ENCODE results near the gene COL4A1. TPM values are rescaled to one million over a fixed set of nuclear protein-coding genes. Genes with fewer than 3 reads are reported as not detected.

The COL4A1 gene
- polyA plus RNA-seq, 1 donor (not counting 4 experiments of a cell fraction or from before 2014, with no cell fraction given): 22.3 TPM

DNA sequence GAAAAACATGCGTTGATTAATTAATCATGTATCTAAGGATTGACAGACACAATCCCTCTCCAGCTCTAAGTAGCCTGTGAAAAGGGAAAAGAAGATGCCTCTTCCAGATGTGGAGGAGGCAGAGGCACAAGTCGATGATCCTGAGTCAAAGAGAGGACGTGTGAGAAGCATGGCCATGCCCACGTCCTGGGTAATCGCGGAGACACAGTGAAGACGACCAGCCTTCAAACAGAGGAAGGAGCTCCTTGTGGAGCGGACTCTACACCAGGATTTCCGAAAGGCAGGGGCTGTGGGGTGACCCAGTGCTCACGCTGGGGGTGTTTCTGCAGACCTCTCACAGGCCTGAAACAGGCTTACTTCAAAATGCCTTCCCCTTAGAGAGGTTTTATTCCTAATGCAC lies 70.5 kb downstream of the COL4A1 start:
- Histone ChIP-seq H3K36me3 (ENCODE audit: control insufficient read depth in 2 of 2, extremely low read depth in 1 of 2, insufficient read depth in 2 of 2, low read length in 2 of 2) (no peaks in the 10 kb centered on the region), H3K4me3 (ENCODE audit: control insufficient read depth in 2 of 3, extremely low read depth in 1 of 3, insufficient read depth in 2 of 3, low read depth in 1 of 3, low read length in 3 of 3) (no peak overlapping the region), H4K20me1 (ENCODE audit: control insufficient read depth, extremely low read depth, insufficient read depth, low read length) (no peaks in the 10 kb centered on the region), H3K27me3 (ENCODE audit: control insufficient read depth, extremely low read depth, insufficient read depth, low read length) (no peaks in the 10 kb centered on the region), H3K27ac (ENCODE audit: control insufficient read depth, insufficient read depth, low read length) (no peak overlapping the region), H3K4me1 (ENCODE audit: control insufficient read depth, extremely low read depth, insufficient read depth, low read length) (peaks cover 7% of the 10 kb centered on the region), H2AFZ (ENCODE audit: control insufficient read depth, low read length) (no peak overlapping the region), H3K79me2 (ENCODE audit: control insufficient read depth, insufficient read depth, low read length) (no peaks in the 10 kb centered on the region), H3K4me2 (ENCODE audit: control insufficient read depth, extremely low read depth, insufficient read depth, low read depth, low read length) (no peak overlapping the region), H3K9me1 (ENCODE audit: control insufficient read depth, extremely low read depth, insufficient read depth, low read length) (no peaks in the 10 kb centered on the region), H3K9me3 (ENCODE audit: control insufficient read depth, low read depth, low read length) (no peaks in the 10 kb centered on the region), H3K9ac (ENCODE audit: control insufficient read depth, extremely low read depth, insufficient read depth, low read length) (no peak overlapping the region)
- FAIRE-seq: no peak
- TF ChIP-seq EZH2 (IDR thresholded peaks at IDR 0.05; ENCODE audit: low read length): no peak
- TF ChIP-seq, protein P1, sequence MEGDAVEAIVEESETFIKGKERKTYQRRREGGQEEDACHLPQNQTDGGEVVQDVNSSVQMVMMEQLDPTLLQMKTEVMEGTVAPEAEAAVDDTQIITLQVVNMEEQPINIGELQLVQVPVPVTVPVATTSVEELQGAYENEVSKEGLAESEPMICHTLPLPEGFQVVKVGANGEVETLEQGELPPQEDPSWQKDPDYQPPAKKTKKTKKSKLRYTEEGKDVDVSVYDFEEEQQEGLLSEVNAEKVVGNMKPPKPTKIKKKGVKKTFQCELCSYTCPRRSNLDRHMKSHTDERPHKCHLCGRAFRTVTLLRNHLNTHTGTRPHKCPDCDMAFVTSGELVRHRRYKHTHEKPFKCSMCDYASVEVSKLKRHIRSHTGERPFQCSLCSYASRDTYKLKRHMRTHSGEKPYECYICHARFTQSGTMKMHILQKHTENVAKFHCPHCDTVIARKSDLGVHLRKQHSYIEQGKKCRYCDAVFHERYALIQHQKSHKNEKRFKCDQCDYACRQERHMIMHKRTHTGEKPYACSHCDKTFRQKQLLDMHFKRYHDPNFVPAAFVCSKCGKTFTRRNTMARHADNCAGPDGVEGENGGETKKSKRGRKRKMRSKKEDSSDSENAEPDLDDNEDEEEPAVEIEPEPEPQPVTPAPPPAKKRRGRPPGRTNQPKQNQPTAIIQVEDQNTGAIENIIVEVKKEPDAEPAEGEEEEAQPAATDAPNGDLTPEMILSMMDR (optimal IDR thresholded peaks at IDR 0.05 in 1 of 3, IDR thresholded peaks at IDR 0.05 in 1 of 3, conservative IDR thresholded peaks at IDR 0.05 in 1 of 3; ENCODE audit: extremely low read depth in 1 of 3, insufficient read depth in 2 of 3, low read length in 3 of 3): no peak
- dilution Hi-C loops (cut with MboI; ENCODE audit: extremely low pct_ligation_motif_present, low sequenced_read_pairs): no loop called here
- no peak for DNase-seq (ENCODE audit: low read depth, low spot score)

GRCh38 chr13:110234532-110234931 lies 72.4 kb downstream of the COL4A1 start:
- dilution Hi-C loops (cut with MboI; ENCODE audit: extremely low pct_ligation_motif_present, low sequenced_read_pairs): no loop called here
- Histone ChIP-seq H3K4me2 (ENCODE audit: control insufficient read depth, extremely low read depth, insufficient read depth, low read depth, low read length) (no peak overlapping the region), H3K27ac (ENCODE audit: control insufficient read depth, insufficient read depth, low read length) (no peak overlapping the region), H3K27me3 (ENCODE audit: control insufficient read depth, extremely low read depth, insufficient read depth, low read length) (no peaks in the 10 kb centered on the region), H2AFZ (ENCODE audit: control insufficient read depth, low read length) (no peak overlapping the region), H4K20me1 (ENCODE audit: control insufficient read depth, extremely low read depth, insufficient read depth, low read length) (no peaks in the 10 kb centered on the region), H3K9me1 (ENCODE audit: control insufficient read depth, extremely low read depth, insufficient read depth, low read length) (no peaks in the 10 kb centered on the region), H3K36me3 (ENCODE audit: control insufficient read depth in 2 of 2, extremely low read depth in 1 of 2, insufficient read depth in 2 of 2, low read length in 2 of 2) (no peaks in the 10 kb centered on the region), H3K4me1 (ENCODE audit: control insufficient read depth, extremely low read depth, insufficient read depth, low read length) (peaks cover 9% of the 10 kb centered on the region), H3K4me3 (ENCODE audit: control insufficient read depth in 2 of 3, extremely low read depth in 1 of 3, insufficient read depth in 2 of 3, low read depth in 1 of 3, low read length in 3 of 3) (no peak overlapping the region), H3K79me2 (ENCODE audit: control insufficient read depth, insufficient read depth, low read length) (no peaks in the 10 kb centered on the region), H3K9me3 (ENCODE audit: control insufficient read depth, low read depth, low read length) (no peaks in the 10 kb centered on the region), H3K9ac (ENCODE audit: control insufficient read depth, extremely low read depth, insufficient read depth, low read length) (no peak overlapping the region)
- DNase-seq (ENCODE audit: low read depth, low spot score): no peak
- TF ChIP-seq, protein P1 (optimal IDR thresholded peaks at IDR 0.05 in 1 of 3, IDR thresholded peaks at IDR 0.05 in 1 of 3, conservative IDR thresholded peaks at IDR 0.05 in 1 of 3; ENCODE audit: extremely low read depth in 1 of 3, insufficient read depth in 2 of 3, low read length in 3 of 3): no peak
- no peak for TF ChIP-seq EZH2 (IDR thresholded peaks at IDR 0.05; ENCODE audit: low read length)
- FAIRE-seq: no peak

All from keratinocyte (primary cell).